IMR-90 (cell line): ENCODE results near the gene CACNA1G. TPM values are rescaled to one million over a fixed set of nuclear protein-coding genes. Genes with fewer than 3 reads are reported as not detected.

Experiments
- ATAC-seq: fragments of 200-7000 bp; cut with Tn5 transposase; 2 replicates; pipeline ENCODE4 v1.9.1; 2020; ENCODE audit warnings: low read depth, mild to moderate bottlenecking, moderate library complexity
- BruUV-seq: library from RNA; stranded (reverse); fragments of 400-500 nt; replicated peaks from 2 replicates; lab custom pipeline; 2021; lab: Mats Ljungman, UMichigan
- CTCF ChIA-PET: fragments of 300-600 bp; formaldehyde crosslinking; extraction: SDS; loops from one replicate; lab custom pipeline; 2021; ENCODE audit warnings: antibody characterized with exemption; lab: Yijun Ruan, JAX
- POLR2A ChIA-PET: fragments of 300-600 bp; sonication (Branson Sonifier 250); formaldehyde crosslinking; loops from one replicate; lab custom pipeline; 2022; ENCODE audit warnings: antibody characterized with exemption; ENCODE audit not compliant: unreplicated experiment; lab: Charles Lee
- DNase-seq: peaks from one replicate; pipeline ENCODE4 v3.0.0; 2013
- H2AFZ ChIP-seq: replicated peaks from 2 replicates; pipeline ENCODE3; 2013; ENCODE audit warnings: low read length, mild to moderate bottlenecking; ENCODE audit not compliant: poor library complexity
- H2AK5ac ChIP-seq: 2 replicates; pipeline ENCODE4 v1.6.1; 2013; ENCODE audit warnings: low read depth, low read length, inconsistent platforms
- H2AK9ac ChIP-seq: replicated peaks from 2 replicates; pipeline ENCODE3; 2013; ENCODE audit warnings: mild to moderate bottlenecking, low read depth, low read length, moderate library complexity; ENCODE audit not compliant: poor library complexity
- H2BK120ac ChIP-seq: 2 replicates; pipeline ENCODE4 v1.6.1; 2013; ENCODE audit warnings: low read depth, low read length, inconsistent platforms
- H2BK15ac ChIP-seq: 3 replicates; pipeline ENCODE4 v1.6.1; 2013; ENCODE audit warnings: low read depth, low read length, inconsistent platforms
- H2BK20ac ChIP-seq: 2 replicates; pipeline ENCODE4 v1.6.1; 2013; ENCODE audit warnings: low read depth, mild to moderate bottlenecking, inconsistent platforms, low read length, moderate library complexity
- H2BK5ac ChIP-seq: 2 replicates; pipeline ENCODE4 v1.6.1; 2013; ENCODE audit warnings: mild to moderate bottlenecking, low read depth, low read length, inconsistent platforms; ENCODE audit not compliant: poor library complexity, severe bottlenecking
- H3K14ac ChIP-seq: replicated peaks from 2 replicates; pipeline ENCODE4 v1.6.1; 2013; ENCODE audit warnings: low read depth, low read length, inconsistent platforms
- H3K18ac ChIP-seq: 2 replicates; pipeline ENCODE4 v1.6.1; 2013; ENCODE audit warnings: low read depth, low read length, control low read depth
- H3K23ac ChIP-seq: 2 replicates; pipeline ENCODE4 v1.6.1; 2013; ENCODE audit warnings: low read depth, low read length, inconsistent platforms
- H3K27ac ChIP-seq: 2 replicates; pipeline ENCODE4 v1.5.1; 2013; ENCODE audit warnings: mild to moderate bottlenecking, control low read depth, low read length; ENCODE audit not compliant: insufficient read depth
- H3K27me3 ChIP-seq: 2 replicates; pipeline ENCODE4 v1.6.1; 2013; ENCODE audit warnings: low read length; ENCODE audit not compliant: control insufficient read depth, insufficient read depth
- H3K36me3 ChIP-seq: 2 replicates; pipeline ENCODE4 v1.6.1; 2013; ENCODE audit warnings: low read length, mixed read lengths; ENCODE audit not compliant: control insufficient read depth, insufficient read depth
- H3K4ac ChIP-seq: 2 replicates; pipeline ENCODE4 v1.6.1; 2013; ENCODE audit warnings: low read depth, low read length, inconsistent platforms
- H3K4me1 ChIP-seq: 2 replicates; pipeline ENCODE4 v1.6.1; 2013; ENCODE audit warnings: low read length, mixed read lengths; ENCODE audit not compliant: control insufficient read depth, insufficient read depth
- H3K4me2 ChIP-seq: 2 replicates; pipeline ENCODE4 v1.6.1; 2013; ENCODE audit warnings: low read depth, mild to moderate bottlenecking, control low read depth, low read length, moderate library complexity
- H3K4me3 ChIP-seq: 2 replicates; pipeline ENCODE4 v1.5.1; 2013; ENCODE audit warnings: low read depth, mild to moderate bottlenecking, control low read depth, low read length, moderate library complexity; ENCODE audit not compliant: insufficient read depth
- H3K56ac ChIP-seq: 2 replicates; pipeline ENCODE4 v1.6.1; 2013; ENCODE audit warnings: low read length, inconsistent platforms; ENCODE audit not compliant: insufficient read depth; ENCODE audit errors: extremely low read depth
- H3K79me1 ChIP-seq, 2 experiments: 2 replicates each; pipeline ENCODE4 v1.6.1; 2013; ENCODE audit warnings: low read length in 2 of 2, inconsistent platforms in 1 of 2, low read depth in 1 of 2
- H3K9ac ChIP-seq: 2 replicates; pipeline ENCODE4 v1.6.1; 2013; ENCODE audit warnings: low read depth, low read length, control low read depth
- H3K9me1 ChIP-seq: 2 replicates; pipeline ENCODE4 v1.6.1; 2013; ENCODE audit warnings: low read length, inconsistent platforms; ENCODE audit not compliant: insufficient read depth
- H3K9me3 ChIP-seq: 2 replicates; pipeline ENCODE4 v1.6.1; 2013; ENCODE audit warnings: low read length; ENCODE audit not compliant: control insufficient read depth, insufficient read depth
- H4K20me1 ChIP-seq: 2 replicates; pipeline ENCODE4 v1.6.1; 2013; ENCODE audit warnings: low read length, inconsistent platforms; ENCODE audit not compliant: insufficient read depth
- H4K5ac ChIP-seq: 2 replicates; pipeline ENCODE4 v1.6.1; 2013; ENCODE audit warnings: mild to moderate bottlenecking, low read depth, low read length, control low read depth
- H4K8ac ChIP-seq, 2 experiments: 2 replicates each; pipeline ENCODE4 v1.6.1; 2013; ENCODE audit warnings: low read depth in 2 of 2, low read length in 2 of 2, control low read depth in 1 of 2, inconsistent platforms in 1 of 2
- H4K91ac ChIP-seq: 2 replicates; pipeline ENCODE4 v1.6.1; 2013; ENCODE audit warnings: low read depth, low read length, inconsistent platforms; ENCODE audit not compliant: insufficient read depth
- CEBPB ChIP-seq: IDR thresholded peaks from 2 replicates; pipeline ENCODE4 v1.6.1; 2012; ENCODE audit warnings: low read depth, low read length, improper control_type of control experiment
- CHD1 ChIP-seq: IDR thresholded peaks from 2 replicates; pipeline ENCODE4 v1.6.1; 2012; ENCODE audit warnings: low read depth, low read length, improper control_type of control experiment
- FOS ChIP-seq: fragments of 150-350 bp; IDR thresholded peaks from 2 replicates; pipeline ENCODE4 v1.6.1; 2016; ENCODE audit warnings: low read depth, low read length
- MAFK ChIP-seq: IDR thresholded peaks from 2 replicates; pipeline ENCODE4 v1.6.1; 2012; ENCODE audit warnings: low read depth, low read length, improper control_type of control experiment
- MXI1 ChIP-seq: IDR thresholded peaks from 2 replicates; pipeline ENCODE4 v1.6.1; 2012; ENCODE audit warnings: low read depth, mild to moderate bottlenecking, low read length, moderate library complexity, borderline replicate concordance
- NFE2L2 ChIP-seq: fragments of 150-350 bp; IDR thresholded peaks from 2 replicates; pipeline ENCODE4 v1.6.1; 2016; ENCODE audit warnings: low read depth, mild to moderate bottlenecking, low read length
- RAD21 ChIP-seq: IDR thresholded peaks from 2 replicates; pipeline ENCODE4 v1.6.1; 2012; ENCODE audit warnings: low read length, improper control_type of control experiment
- RFX5 ChIP-seq: IDR thresholded peaks from 2 replicates; pipeline ENCODE4 v1.8.0; 2012; ENCODE audit warnings: low read depth, mild to moderate bottlenecking, low read length, moderate library complexity
- WGBS, 2 experiments: methylation state at CpG; one replicate each; pipeline versions ENCODE4 v1.1.5 to v1.1.7; 2013; ENCODE audit warnings: missing lambda C conversion rate in 2 of 2; ENCODE audit not compliant: insufficient read length in 1 of 2; ENCODE audit errors: extremely low coverage in 2 of 2; 5-methylcytosine and 5-hydroxymethylcytosine counted together
- dilution Hi-C: fragments of 300-500 bp; cut with HindIII; formaldehyde crosslinking; loops from one replicate; pipeline ENCODE4 v1.14.3; 2018; ENCODE audit warnings: low sequenced_read_pairs; ENCODE audit not compliant: unreplicated experiment
- in situ Hi-C: fragments of 300-500 bp; cut with MboI; formaldehyde crosslinking; loops from 3 replicates; pipeline ENCODE4 v1.14.3; 2019; ENCODE audit warnings: low sequenced_read_pairs, inconsistent platforms, mixed read lengths
- intact Hi-C: fragments of 100-400 bp; cut with micrococcal nuclease; formaldehyde crosslinking; loops from 2 replicates; pipeline ENCODE4 v1.10.0; 2022
- polyA plus RNA-seq, 3 experiments: library from polyadenylated mRNA; depleted of rRNA; stranded (reverse); fragments of >200 nt; gene quantifications; 2 replicates each; pipeline ENCODE4 v1.2.3, GENCODE V29; 2012; ENCODE audit warnings: low replicate concordance in 1 of 3
- total RNA-seq: library from RNA; depleted of rRNA; stranded (reverse); fragments of >200 nt; gene quantifications from 2 replicates; pipeline ENCODE4 v1.2.3, GENCODE V29; 2012
- TF ChIP-seq, protein P1 (sequence below): fragments of 150-350 bp; IDR thresholded peaks from 2 replicates; pipeline ENCODE4 v1.6.1; 2016; ENCODE audit warnings: low read depth, mild to moderate bottlenecking, low read length, moderate library complexity, borderline replicate concordance
- TF ChIP-seq, protein P2 (sequence below): fragments of 150-350 bp; IDR thresholded peaks from 2 replicates; pipeline ENCODE4 v1.6.1; 2017; ENCODE audit warnings: mild to moderate bottlenecking, antibody characterized with exemption, low read length, low read depth
- TF ChIP-seq, protein P3 (sequence below): conservative IDR thresholded peaks from 2 replicates; pipeline ENCODE4 v1.5.1; 2012; ENCODE audit warnings: mild to moderate bottlenecking, low read depth, low read length, improper control_type of control experiment

Gene CACNA1G
- total and polyA plus RNA-seq, 2 of the 4 experiments (the other 2 are of a cell fraction), result under 0.01 to 0.03 TPM

DNA sequence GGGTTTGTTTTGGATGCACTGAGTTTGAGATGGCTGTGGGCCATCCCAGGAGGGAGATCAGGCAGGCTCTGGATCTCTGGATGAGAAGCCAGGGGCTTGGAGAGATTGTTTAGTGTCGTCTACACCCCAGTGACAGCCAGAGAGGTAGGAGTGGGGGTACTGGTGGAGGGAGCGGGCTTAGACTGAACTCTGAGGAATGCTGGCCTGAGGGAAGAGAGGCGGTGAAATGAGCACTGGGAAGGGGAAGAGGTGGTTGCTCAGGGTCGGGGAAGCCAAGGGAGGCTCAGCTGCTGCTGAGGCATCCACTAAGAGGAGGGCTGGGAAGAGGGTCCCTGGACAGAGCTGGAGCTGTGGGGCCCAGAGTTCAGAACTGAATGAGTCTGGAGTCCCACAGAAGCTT is 23.6 kb downstream of the CACNA1G start:
- WGBS, 2 experiments, result 53% methylated on average over 3 of the region's 4 CpGs; no CpG with 5 or more reads in 1 of the 2 experiments
- Histone ChIP-seq H2AK9ac (no peak overlapping the region), H2BK20ac (no peak overlapping the region), H3K14ac (no peak overlapping the region), H3K56ac (no peak overlapping the region), H3K4me1 (peaks cover 2% of the 10 kb centered on the region; the same call in 1 of the 2 replicates), H4K8ac (no peak overlapping the region), H2BK120ac (no peak overlapping the region), H4K5ac (no peak overlapping the region), H4K20me1 (no peaks in the 10 kb centered on the region), H3K23ac (no peak overlapping the region), H3K9me3 (no peaks in the 10 kb centered on the region), H4K91ac (no peak overlapping the region), H3K27ac (no peak overlapping the region), H3K27me3 (peaks cover 70% of the 10 kb centered on the region), H2AK5ac (no peak overlapping the region), H3K9ac (no peak overlapping the region), H3K36me3 (no peaks in the 10 kb centered on the region), H3K9me1 (no peaks in the 10 kb centered on the region), H3K4me3 (no peak overlapping the region), H3K4ac (no peak overlapping the region), H2AFZ (no peak overlapping the region), H3K4me2 (no peak overlapping the region), H2BK5ac (no peak overlapping the region), H3K79me1 (no peaks in the 10 kb centered on the region), H3K18ac (no peak overlapping the region), H2BK15ac (no peak overlapping the region)
- ATAC-seq (no peak), DNase-seq (no peak)
- ChIA-PET POLR2A (no interaction called here), CTCF (no interaction called here)
- intact Hi-C loops, result no loop called here
- no peak for TF ChIP-seq RFX5
- no peak for TF ChIP-seq MXI1
- no peak for TF ChIP-seq CEBPB
- TF ChIP-seq MAFK, result no peak
- TF ChIP-seq, protein P1, sequence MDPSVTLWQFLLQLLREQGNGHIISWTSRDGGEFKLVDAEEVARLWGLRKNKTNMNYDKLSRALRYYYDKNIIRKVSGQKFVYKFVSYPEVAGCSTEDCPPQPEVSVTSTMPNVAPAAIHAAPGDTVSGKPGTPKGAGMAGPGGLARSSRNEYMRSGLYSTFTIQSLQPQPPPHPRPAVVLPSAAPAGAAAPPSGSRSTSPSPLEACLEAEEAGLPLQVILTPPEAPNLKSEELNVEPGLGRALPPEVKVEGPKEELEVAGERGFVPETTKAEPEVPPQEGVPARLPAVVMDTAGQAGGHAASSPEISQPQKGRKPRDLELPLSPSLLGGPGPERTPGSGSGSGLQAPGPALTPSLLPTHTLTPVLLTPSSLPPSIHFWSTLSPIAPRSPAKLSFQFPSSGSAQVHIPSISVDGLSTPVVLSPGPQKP, result no peak
- TF ChIP-seq NFE2L2, result no peak
- no peak for TF ChIP-seq FOS
- TF ChIP-seq, protein P2, sequence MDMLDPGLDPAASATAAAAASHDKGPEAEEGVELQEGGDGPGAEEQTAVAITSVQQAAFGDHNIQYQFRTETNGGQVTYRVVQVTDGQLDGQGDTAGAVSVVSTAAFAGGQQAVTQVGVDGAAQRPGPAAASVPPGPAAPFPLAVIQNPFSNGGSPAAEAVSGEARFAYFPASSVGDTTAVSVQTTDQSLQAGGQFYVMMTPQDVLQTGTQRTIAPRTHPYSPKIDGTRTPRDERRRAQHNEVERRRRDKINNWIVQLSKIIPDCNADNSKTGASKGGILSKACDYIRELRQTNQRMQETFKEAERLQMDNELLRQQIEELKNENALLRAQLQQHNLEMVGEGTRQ, result no peak
- TF ChIP-seq CHD1, result no peak
- no peak for TF ChIP-seq RAD21
- TF ChIP-seq, protein P3, sequence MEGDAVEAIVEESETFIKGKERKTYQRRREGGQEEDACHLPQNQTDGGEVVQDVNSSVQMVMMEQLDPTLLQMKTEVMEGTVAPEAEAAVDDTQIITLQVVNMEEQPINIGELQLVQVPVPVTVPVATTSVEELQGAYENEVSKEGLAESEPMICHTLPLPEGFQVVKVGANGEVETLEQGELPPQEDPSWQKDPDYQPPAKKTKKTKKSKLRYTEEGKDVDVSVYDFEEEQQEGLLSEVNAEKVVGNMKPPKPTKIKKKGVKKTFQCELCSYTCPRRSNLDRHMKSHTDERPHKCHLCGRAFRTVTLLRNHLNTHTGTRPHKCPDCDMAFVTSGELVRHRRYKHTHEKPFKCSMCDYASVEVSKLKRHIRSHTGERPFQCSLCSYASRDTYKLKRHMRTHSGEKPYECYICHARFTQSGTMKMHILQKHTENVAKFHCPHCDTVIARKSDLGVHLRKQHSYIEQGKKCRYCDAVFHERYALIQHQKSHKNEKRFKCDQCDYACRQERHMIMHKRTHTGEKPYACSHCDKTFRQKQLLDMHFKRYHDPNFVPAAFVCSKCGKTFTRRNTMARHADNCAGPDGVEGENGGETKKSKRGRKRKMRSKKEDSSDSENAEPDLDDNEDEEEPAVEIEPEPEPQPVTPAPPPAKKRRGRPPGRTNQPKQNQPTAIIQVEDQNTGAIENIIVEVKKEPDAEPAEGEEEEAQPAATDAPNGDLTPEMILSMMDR, result no peak
- dilution Hi-C loops, result no loop called here
- no TSS peak for BruUV-seq
- in situ Hi-C loops, result no loop called here
